AG09319 (cell line): Measurements from ENCODE around the gene CACUL1.

ENCODE experiments used
- DNase-seq: peaks from one replicate; pipeline ENCODE4 v3.0.0-alpha.2; 2010; ENCODE audit warnings: low read depth; ENCODE audit errors: extremely low read depth
- TF ChIP-seq, protein P1 (sequence below): IDR thresholded peaks from 2 replicates; pipeline ENCODE4 v1.5.1; 2011; ENCODE audit warnings: low read depth, mild to moderate bottlenecking, inconsistent platforms, low read length, moderate library complexity

Gene CACUL1

GRCh38 chr10:118742782-118743181 lies 12.0 kb downstream of the CACUL1 start:
- DNase-seq, result no peak
- TF ChIP-seq, protein P1, sequence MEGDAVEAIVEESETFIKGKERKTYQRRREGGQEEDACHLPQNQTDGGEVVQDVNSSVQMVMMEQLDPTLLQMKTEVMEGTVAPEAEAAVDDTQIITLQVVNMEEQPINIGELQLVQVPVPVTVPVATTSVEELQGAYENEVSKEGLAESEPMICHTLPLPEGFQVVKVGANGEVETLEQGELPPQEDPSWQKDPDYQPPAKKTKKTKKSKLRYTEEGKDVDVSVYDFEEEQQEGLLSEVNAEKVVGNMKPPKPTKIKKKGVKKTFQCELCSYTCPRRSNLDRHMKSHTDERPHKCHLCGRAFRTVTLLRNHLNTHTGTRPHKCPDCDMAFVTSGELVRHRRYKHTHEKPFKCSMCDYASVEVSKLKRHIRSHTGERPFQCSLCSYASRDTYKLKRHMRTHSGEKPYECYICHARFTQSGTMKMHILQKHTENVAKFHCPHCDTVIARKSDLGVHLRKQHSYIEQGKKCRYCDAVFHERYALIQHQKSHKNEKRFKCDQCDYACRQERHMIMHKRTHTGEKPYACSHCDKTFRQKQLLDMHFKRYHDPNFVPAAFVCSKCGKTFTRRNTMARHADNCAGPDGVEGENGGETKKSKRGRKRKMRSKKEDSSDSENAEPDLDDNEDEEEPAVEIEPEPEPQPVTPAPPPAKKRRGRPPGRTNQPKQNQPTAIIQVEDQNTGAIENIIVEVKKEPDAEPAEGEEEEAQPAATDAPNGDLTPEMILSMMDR, result no peak

GRCh38 chr10:118742032-118742431 lies 12.7 kb downstream of the CACUL1 start:
- no peak for DNase-seq

DNA sequence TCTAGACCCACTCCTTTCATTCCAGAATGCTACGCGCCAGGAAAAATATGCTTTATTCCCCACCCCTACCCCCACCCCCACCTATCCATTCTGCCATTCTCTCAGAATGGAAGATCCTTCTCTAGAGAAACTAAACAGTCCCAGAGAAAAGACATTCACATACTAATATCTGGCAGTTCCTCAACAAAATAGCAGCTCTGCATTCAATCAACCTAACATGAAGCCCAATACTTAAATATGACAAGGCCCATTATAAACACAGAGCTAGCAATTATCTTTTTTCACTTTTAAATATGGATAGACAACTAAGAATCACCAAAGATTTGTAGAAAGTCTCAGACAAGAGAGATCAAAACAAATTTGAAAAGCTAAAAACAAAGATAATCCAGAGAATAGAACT lies 16.4 kb downstream of the CACUL1 start:
- TF ChIP-seq, protein P1, result no peak
- DNase-seq, result no peak

More at GRCh38 chr10:118742032-118742431, 12.7 kb downstream of the CACUL1 start:
- TF ChIP-seq, protein P1, result no peak

- DNase-seq, result no peak
- TF ChIP-seq, protein P1, result no peak
Measured at GRCh38 chr10:118737603-118738302, 17.0 kb downstream of the CACUL1 start.

GRCh38 chr10:118735294-118735693 lies 19.5 kb downstream of the CACUL1 start:
- TF ChIP-seq, protein P1, result no peak

DNA sequence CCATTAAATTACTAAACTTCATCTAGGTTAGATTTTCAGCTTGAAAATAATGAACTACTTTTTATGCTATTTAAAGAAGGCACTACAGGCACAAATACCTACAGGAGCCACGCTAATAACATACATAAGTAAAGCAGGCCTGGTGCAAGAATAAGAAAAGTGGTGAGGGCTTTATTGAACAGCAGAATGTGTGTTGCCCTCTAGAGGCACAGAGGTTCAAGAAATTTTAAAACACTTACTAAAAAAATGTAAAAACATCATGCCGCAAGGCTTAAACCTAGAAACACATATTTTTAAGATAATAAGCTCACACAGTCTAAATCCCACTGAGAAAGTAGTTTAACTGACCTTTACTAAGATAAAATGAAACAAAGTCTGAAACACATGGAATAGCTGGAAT lies 20.3 kb downstream of the CACUL1 start:
- TF ChIP-seq, protein P1, result peak; percentile 31

More at GRCh38 chr10:118735294-118735693, 19.5 kb downstream of the CACUL1 start:
- no peak for DNase-seq

DNA sequence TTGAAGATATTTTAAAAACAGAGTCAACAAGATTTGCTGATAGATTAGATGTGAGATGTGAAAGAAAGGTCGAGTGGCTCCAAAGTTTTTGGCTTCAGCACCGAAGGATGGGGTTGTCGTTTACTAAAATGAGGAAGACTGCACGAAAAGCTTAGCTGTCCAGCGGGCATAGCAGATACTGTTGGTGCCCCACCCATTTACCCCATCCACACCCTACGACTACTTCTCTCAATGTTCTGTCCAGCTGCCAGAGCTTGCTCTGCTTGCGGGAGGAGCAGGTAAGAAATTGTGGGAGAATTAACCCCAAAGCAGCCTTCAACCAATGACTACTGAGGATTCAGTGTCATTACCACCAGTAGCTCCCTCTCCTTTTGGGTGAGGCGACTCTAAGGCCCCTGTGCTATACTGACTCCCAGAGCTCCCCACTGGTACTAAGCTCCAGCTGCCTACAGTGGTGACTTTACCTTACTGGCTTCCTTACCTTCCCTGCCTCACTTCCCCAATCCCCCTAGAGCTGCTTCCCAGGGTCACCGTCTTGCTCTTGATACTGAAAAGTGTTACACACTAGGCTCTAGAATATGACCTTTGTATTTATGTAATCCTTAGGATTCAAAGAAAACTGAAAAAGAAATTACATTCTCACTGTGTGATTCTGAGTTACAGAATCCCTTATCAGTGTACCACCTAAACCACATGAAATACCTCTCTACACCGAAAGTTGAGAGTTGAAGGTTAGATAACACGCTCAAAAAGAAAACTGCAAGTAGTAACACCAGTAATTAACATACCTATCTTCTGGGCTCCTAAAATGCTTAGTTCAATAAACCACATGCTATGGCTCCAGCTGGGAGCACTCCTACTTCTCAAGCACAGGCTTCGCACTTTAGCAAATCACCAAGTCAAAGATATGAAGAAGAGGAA lies 22.3 kb downstream of the CACUL1 start:
- TF ChIP-seq, protein P1, result no peak

More for the DNA sequence above, 20.3 kb downstream of the CACUL1 start:
- DNase-seq, result no peak

More for the DNA sequence above, 22.3 kb downstream of the CACUL1 start:
- DNase-seq, result no peak
